Putamen (tissue), 1 donor: ENCODE measurements around the gene PRSS21.

Experiments used
- DNase-seq: peaks from one replicate; pipeline ENCODE4 v3.0.0-alpha.2; 2016; ENCODE audit warnings: low spot score

The PRSS21 gene

DNA sequence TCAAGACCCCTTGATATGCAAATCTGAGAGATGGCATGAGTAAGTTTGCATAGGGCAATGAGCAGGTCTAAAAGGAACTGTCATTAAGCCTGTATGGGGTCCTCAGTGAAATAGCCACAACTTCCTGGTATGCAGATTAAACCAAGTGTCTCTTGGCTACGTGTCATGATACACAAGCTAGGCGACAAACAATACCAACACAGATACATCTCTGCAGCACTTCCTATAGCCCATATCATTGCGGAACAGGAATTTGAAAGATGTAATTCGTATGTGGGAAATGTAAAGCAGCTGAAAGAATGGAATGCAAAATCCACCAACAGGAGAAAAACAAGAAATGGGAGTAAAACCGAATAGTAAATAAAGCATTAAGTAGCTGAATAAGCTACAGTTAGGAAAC lies 28.1 kb downstream of the PRSS21 start:
- DNase-seq = no peak

- DNase-seq = no peak
Measured at GRCh38 chr16:2846511-2847310, 29.7 kb downstream of the PRSS21 start.

DNA sequence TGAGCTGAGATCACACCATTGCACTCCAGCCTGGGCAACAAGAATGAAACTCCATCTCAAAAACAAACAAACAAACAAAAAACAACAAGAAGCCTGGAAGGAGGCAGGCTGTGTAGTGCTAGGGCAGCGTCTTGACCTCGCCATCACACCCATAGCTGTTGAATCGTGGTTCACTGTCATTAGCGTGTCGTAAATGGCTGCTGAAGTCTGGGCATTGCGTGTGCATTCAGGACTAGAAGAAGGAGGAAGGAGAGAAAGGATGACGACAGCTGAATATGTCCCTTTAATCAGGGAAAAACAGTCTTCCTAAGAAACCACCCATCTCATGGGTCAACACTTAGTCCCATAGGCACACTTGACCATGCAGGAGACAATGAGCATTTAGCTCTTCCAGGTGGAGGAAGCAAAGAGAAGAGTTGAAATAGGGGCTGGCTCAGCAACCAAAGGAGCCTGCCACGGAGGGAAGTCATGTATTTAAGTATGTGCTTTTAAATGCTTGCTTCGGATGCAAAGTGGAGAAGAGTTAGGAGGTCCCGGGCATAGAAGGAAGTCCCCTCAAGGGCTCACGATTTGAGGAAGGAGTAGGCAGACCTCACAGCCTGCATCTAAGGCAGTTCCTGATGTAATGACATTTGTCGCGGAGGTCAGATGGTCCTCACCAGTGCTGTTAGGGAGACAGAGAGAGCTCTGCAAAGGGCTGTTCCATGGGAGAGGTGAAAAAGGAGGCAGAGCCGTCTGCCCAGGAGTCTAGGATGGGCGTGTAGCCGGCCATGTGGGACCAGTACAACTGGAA lies 32.1 kb downstream of the PRSS21 start:
- DNase-seq = no peak

DNA sequence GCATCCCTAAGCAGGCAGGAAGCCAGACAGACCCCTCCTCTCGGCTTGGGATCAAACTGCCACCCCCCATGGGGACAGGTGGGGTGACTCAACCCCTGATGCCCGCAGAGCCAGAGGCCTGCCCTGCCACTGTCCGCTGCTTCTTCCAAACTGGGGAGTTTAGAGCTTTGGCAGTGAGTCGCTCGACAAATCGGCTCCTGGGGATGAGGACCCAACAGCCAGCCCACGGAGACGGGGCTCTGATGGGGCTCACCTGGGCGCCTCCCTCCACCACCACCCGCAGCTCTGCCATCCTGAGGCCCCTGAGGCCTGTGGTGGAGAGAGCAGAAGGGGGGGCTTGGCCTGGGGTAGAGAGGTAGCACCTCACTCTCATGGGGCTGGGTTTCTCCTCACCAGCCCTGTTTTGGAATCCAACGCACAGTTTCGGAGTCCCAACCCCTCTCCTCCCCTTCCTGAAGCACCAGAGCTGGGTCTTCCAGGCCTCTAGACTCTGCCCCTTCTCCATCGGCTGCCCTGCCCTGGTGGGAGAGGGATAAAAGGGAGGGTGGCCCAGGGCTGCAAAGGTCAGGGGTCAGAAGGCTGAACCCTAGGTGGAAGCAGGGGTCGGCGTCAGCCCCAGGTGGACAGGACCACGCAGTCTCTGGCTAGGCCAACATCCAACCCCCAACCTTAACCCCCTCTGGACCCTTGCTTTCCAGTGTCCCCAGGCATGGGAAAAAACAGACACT lies 35.1 kb downstream of the PRSS21 start:
- DNase-seq = no peak

- DNase-seq = no peak
Measured at GRCh38 chr16:2852731-2853507, 35.9 kb downstream of the PRSS21 start.

- DNase-seq = no peak
Measured at GRCh38 chr16:2853531-2854073, 36.6 kb downstream of the PRSS21 start.

DNA sequence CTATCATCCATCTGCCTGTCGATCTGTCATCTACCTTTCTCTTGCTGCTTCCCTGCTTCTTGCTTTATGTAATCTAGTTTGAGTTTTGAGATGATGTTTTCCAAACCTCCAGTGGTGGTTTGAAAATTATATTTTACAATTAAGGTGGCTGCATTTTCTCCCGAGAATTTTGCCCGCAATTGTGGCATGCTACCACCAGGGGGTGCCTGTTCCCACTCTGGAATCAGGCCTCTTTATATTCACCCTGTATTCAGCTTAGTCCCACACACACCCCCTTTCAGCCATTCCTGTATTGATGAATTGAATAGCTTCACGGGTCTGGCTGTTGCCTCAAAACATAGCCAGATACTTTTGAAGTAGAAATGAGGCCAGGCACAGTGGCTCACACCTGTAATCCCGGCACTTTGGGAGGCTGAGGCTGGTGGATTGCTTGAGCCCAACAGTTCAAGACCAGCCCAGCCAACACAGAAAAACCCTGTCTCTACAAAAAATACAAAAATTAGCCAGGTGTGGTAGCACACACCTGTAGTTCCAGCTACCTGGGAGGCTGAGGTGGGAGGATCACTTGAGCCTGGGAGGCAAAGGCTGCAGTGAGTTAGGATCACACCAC lies 37.8 kb downstream of the PRSS21 start:
- no peak for DNase-seq

- no peak for DNase-seq
Measured at GRCh38 chr16:2855536-2855935, 38.5 kb downstream of the PRSS21 start.

- DNase-seq = no peak
Measured at GRCh38 chr16:2856061-2856670, 39.1 kb downstream of the PRSS21 start.

DNA sequence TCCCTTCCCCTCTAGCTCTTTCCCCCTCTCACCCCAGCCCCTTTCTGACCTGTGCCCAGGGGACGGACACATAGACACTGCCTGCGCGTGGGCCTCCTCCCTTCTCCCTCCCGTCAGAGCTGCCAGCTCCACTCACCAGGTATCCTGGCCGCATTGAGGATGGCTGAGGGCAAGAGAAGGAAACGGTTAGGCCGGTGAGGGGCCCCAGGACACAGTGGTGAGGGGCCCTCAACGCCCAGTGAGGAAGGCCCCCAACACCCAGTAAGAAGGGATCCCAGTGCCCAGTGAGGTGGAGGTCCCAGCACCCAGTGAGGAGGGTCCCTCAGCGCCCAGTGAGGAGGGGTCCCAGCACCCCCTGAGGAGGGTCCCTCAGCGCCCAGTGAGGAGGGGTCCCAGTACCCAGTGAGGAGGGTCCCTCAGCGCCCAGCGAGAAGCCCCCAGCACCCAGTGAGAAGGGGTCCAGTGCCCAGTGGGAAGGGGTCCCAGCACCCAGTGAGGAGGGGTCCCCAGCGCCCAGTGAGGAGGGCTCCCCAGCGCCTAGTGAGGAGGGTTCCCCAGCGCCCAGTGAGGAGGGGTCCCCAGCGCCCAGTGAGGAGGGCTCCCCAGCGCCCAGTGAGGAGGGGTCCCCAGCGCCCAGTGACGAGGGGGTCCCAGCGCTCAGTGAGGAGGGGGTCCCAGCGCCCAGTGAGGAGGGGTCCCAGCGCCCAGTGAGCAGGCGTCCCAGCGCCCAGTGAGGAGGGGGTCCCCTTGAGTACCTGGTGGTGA lies 39.8 kb downstream of the PRSS21 start:
- DNase-seq = no peak

DNA sequence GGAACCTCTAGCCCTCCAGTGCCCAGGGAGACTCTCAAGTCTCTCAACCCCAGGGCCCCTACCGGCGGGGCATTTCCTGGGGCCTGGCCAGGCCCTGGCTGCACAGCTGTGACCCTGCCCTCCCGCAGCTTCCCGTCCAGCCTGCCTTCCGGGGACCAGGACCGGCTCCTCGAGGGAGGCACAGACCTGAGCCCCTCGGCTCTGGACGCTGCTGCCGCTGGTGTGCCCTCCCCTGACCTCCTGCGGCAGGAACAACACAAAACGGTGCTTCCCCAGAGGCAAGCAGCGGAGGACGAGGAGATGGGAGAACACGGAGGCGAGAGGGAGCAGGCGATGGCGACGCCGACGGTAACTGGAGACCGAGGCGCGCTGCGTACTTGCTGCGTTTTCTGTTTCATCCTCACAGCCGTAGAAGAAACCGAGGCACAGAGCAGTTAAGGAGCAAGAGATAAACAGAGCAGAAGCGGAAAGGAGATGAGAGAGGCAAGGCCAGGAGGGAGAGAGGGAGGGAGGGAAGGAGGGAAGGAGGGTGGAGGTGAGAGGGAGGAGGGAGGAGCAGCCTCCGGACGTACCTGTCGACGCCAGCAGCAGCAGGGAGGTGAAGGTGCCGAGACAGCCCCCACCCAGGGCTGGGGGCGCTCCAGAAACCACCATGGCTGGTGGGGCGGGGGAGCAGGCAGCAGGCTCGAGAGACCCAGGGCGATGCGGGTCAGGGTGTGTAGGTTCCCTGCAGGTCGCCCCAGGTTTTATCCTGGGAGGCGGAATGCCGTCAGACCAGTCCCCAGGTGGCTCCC lies 40.6 kb downstream of the PRSS21 start, which contains the start of gene PRSS22:
Gene PRSS22, minus strand, starts transcription at position 720 of the 794 bp plus-strand sequence. Its CDS starts 66 bp downstream, at position 654.
- DNase-seq = no peak

DNA sequence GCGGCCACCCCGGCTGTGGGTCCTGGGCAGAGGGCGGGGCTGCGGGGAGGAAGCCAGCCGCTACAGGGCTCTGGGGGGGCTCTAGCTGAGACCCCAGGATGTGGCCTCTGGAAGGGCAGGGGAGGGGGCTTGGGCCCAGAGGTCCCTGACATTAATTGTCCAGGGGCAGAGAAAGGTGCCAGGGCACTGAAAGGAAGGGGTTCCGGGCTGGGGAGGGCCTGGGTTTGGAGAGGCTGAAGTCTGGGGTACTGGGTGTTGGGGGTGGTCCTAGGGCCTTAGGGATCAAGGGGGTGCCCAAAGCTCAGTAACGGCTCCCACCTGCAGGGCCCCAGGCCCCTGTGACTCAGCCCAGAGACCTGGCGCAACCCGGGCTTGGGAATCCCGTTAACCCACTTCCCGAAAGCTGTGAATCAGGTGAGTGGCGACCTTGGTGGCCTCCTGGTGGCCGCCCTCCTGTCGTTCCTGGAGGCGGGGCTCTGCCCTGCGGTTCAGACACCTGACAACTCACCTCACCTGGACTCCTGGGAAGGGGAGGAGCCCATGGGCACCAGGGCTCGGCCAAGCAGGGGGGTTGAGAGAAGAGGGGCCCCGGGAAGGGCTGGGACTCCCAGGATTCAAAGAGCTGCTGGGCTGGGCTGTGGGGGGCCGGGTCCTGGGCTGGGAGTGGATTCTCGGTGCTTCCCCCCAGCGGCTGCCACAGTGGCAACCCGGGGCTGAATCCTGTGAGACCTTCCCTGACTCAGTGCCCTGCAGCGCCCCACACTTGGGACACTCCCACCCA lies 41.4 kb downstream of the PRSS21 start:
- DNase-seq = no peak

- DNase-seq = no peak
Measured at GRCh38 chr16:2859686-2860265, 42.7 kb downstream of the PRSS21 start.

GRCh38 chr16:2860826-2861567 lies 44.0 kb downstream of the PRSS21 start:
- DNase-seq = no peak

- no peak for DNase-seq
Measured at GRCh38 chr16:2865651-2866050, 48.6 kb downstream of the PRSS21 start.

- DNase-seq = no peak
Measured at GRCh38 chr16:2866431-2866830, 49.4 kb downstream of the PRSS21 start.

DNA sequence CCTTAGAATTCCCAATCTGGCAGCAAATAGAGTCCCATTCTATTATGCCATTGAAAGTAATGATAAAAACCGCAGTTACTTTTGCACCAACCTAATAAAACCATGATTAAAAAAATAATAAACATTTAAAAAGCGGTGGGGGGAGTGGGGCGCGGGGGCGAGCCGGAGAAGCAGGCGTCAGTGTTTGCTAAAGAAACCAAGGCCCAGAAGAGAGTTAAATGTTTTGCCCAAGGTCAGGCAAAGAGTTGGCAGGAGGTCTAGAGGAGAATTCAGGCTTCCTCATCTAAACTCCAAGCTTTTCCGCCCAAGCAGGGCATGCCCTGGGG lies 50.6 kb downstream of the PRSS21 start:
- DNase-seq = no peak
